Stimulated activated CD8-positive, alpha-beta memory T cell treated with anti-CD3 and anti-CD28 coated beads, Interleukin-12 subunit alpha, Interleukin-12 subunit beta, amount 100 ng/mL, for 24 hours (primary cell): ENCODE measurements around the gene CFAP73.
"Not testable (repeated sequence)": the region's sequence is repeated elsewhere in the genome, so short reads cannot be mapped to it uniquely, and the experiment has no call there.

Experiments
- DNase-seq: peaks from one replicate; pipeline ENCODE4 v3.0.0-alpha.2; 2020; ENCODE audit errors: extremely low read depth

Gene CFAP73

DNA sequence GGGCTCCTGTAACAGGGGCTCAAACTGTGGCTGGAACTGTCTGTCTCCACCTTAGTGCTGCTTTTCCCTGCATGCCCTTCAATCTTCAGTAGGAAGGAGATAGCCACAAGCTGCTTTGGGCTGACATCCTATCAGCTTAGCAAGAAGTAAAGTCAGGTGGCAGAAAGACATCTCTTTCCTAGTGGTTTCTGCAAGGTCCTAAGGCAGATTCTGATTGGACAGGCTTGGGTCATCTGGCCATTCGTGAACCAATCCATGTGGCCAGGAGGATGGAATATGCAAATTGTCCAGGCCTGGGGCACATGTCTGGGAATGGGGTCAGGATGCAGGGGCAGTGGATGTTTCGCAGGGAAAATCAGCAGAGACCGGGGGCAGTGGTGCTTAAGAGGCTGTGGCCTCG is 41.2 kb downstream of the CFAP73 start:
- no peak for DNase-seq

GRCh38 chr12:113191227-113191626 is 41.7 kb downstream of the CFAP73 start:
- no peak for DNase-seq

DNA sequence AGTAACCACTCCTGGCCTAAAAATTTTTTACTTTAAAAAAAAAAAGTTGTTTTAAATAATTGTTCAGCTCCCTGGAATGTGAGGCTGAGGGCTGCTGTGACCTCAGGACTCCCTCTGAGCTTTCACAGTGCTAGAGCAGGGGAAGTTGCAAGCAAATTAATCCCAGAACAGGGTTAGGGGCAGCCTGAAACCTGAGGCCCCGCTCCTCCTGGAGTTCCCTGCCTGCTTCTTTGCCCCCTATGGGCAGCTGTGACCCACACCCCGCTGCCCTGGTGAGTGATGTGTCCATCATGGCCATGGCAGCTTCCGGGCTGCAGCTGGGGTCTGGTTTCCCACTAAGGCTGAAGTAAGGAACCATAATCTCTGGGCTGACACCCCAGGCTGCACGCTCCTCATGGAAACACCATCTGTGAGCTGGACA is 45.5 kb downstream of the CFAP73 start:
- no peak for DNase-seq

GRCh38 chr12:113195598-113195997 is 46.1 kb downstream of the CFAP73 start:
- DNase-seq: no peak

- no peak for DNase-seq
Observed at GRCh38 chr12:113196582-113196981, 47.1 kb downstream of the CFAP73 start.

- no peak for DNase-seq
Observed at GRCh38 chr12:113196990-113197389, 47.5 kb downstream of the CFAP73 start.

DNA sequence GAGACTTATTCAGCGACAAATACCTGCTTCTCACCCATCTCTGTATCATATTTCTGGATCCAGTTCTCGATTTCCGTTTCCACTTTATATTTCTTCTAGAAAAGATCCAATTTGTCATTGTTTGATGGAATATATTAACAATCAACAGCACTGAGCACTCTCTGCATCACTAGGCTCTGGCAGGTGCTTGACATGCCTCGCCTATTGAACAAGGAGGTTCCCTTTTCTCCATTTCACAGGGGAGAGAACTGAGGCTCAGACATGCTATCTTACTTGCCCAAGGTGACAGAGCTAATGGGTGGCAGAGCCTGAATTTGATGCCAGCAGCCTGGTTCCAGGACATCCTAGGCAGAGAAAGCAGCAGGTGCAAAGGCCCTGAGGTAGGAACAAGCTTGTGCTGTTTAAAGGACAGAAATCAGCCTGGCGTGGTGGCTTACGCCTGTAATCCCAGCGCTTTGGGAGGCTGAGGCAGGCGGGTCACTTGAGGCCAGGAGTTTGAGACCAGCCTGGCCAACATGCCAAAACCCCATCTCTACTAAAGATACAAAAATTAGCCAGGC is 48.1 kb downstream of the CFAP73 start:
- no peak for DNase-seq

GRCh38 chr12:113198296-113198695 is 48.8 kb downstream of the CFAP73 start:
- DNase-seq: no peak

DNA sequence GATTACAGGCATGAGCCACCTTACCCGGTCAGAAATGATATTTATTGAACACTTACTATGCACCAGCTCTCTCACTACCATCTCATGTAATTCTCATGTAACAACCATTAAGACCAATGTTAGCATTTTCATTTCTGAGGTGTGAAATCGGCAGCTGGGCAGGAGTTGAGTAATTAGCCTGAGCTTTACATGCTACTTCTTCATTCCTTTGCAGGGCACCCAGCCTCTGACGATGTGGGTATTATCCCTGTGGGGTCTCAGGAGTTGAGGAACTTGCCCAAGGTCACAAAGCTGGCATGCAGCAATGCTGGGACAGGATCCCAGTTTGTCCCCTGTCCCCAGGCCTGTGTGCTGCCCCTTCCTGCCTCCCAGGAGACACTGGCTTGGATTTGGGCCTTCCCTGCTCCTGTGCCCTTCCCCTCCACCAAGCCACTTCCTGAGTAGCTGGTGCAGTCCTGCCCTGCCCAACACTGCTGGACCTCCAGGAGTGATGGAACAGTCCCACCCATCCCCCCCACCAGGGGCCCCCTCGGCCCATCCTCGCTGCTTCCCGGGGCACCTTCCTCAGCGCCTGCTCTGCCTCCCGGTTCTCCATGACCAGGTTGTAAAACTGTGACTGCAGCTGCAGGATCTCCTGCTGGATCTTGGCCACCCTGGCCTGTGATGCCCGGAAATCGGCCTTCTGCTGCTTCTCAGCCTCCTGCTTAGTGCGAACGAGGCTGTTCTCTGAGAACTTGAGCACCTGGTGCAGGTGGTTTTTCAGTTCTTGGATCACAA is 50.7 kb downstream of the CFAP73 start:
- DNase-seq: no peak

DNA sequence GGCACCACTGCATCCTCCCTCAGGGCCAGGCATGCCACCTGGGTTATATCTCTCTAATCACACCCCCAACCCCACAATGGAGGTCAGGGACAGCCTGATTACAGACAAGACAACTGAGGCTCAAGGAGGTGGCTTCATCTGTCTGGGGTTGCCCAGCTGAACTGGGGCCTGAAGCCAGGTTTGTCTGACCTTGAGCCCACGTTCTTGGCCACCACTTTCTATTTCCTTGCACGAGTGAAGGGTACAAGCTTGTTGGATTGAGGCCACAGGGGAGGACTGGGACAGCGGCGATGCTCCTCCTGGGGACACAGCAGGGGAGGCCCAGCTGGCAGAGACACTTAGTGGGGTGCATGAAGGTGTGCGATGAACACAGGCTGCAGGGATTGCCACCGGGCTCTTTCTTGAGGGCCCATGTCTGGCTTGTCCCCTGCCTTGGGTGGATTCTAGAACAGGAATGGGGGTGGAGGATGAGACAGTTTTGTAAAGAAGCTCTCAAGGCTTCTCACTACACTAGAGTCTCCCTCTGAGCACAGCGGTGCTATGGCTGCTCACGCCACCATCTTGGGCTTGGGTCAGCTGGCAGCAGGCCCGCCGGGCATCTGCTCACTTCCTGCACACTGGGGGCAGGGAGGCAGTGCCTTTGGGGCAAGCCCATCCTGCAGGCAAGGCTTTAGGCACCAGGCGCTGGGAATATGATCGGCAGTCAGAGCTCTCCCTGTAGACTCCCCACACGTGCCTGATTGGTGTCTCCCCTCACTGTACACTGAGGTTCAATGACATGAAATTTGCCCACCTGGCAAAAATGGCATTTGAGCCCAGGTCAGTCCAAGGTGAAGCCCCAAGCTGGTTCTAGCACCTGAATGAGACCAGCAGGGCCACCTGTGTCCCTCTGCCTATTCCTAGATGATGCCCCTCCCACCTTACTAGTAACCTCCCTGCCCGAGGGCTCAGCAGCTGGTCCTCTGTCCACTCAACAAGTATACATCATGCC is 52.0 kb downstream of the CFAP73 start:
- DNase-seq: no peak

DNA sequence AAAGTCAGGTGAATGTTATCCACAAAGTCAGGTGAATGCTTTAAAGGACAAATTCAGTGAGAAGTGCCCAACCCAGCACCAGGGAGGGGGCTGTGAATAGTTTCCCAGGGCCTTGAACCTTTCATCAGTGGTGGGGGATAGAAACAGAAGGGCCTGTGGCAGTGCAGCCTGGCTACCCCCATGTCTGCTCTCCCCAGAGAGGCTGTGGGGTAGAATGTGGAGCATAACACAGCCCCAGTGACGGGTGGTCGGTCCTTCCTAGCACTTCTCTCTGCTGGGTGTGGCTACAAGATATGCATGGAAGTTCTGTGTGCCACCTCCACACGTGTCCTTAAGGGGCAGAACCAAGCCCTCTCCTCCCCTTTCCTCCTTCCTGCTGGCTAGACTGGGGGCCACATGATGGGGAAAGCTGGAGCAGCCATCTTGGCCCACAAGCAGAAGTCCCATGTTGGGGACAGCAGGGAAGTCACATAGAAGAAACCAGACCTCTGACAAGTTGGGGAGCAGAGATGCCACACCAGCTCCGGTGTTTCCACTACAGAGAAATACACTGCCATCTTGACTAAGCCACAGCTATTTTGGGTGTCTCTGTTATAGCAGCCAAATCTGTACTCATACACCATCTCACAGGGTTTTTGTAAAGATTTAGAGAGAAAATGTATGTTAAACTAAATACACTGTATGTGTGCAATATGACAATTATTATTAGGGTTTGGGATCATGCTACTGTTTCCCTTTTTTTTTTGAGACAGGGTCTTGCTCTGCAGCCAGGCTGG is 53.0 kb downstream of the CFAP73 start:
- DNase-seq: no peak

DNA sequence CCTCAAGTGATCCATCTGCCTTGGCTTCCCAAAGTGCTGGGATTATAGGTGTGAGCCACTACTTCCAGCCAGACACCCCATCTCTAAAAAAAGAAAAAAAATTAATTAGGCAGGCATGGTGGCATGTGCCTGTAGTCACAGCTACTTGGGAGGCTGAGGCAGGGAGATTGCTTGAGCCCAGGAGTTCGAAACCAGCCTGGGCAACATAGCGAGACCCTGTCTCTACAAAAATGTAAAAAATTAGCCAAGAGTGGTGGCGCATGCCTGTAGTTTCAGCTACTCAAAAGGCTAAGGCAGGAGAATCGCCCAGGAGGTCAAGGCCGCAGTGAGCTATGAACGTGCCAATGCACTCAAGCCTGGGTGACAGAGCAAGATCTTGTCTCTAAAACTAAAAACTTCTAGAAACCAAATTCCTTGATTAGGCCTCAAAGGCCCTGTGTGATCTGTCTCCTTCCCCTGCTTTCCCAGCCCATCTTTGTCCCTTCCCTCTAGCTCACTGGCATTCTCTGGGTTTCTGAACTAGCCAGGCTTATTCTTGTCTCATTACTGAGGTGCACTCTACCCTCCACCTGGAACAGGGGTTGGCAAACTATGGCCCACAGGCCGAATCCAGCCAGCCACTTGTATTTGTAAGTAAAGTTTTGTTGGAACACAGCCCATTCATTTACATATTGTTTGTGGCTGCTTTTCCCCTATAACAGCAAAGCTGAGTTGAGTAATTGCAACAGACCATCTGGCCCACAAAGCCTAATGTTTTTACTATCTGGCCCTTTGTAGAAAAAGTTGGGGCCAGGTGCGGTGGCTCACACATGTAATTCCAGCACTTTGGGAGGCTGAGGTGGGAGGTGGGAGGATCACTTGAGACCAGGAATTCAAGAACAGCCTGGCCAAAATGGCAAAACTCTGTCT is 54.6 kb downstream of the CFAP73 start:
- DNase-seq: no peak

DNA sequence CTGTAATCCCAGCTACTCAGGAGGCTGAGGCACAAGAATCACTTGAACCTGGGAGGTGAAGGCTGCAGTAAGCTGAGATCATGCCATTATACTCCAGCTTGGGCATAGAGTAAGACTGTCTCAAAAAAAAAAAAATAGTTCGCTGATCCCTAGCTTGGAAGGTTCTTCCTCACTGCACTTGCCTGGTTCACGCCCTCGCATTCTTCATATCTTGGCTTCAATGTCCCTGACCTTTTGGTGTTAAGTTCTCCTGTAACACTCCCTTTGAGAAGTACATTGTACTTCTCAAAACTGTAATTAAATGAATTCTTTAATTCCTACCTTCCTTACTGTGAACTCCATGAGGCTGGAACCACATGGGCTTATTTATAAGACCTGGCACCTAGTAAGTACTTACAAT is 55.3 kb downstream of the CFAP73 start:
- DNase-seq: no peak

- DNase-seq: not testable (repeated sequence)
Observed at GRCh38 chr12:113206802-113207201, 57.3 kb downstream of the CFAP73 start.

DNA sequence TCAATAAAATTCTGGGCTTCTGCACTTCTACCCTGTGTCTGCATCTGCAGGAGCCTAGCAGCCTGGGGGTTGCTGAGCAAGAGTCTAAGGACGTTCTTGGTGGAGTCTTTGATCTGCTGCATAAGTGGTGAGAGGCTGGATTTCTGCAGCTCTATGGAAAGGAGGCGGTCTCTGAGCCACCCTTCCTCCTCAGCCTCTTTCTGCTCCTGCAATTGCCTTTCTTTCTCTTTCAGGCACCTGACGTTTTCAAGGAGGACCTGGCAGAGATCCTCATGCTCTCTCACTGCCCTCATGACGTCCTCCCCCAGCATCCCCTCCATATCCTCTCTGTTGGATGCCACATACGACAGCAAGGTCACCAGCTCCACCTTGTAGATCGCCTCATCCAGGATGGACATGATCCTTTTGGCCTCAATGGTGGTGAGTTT is 58.1 kb downstream of the CFAP73 start:
- DNase-seq: no peak

DNA sequence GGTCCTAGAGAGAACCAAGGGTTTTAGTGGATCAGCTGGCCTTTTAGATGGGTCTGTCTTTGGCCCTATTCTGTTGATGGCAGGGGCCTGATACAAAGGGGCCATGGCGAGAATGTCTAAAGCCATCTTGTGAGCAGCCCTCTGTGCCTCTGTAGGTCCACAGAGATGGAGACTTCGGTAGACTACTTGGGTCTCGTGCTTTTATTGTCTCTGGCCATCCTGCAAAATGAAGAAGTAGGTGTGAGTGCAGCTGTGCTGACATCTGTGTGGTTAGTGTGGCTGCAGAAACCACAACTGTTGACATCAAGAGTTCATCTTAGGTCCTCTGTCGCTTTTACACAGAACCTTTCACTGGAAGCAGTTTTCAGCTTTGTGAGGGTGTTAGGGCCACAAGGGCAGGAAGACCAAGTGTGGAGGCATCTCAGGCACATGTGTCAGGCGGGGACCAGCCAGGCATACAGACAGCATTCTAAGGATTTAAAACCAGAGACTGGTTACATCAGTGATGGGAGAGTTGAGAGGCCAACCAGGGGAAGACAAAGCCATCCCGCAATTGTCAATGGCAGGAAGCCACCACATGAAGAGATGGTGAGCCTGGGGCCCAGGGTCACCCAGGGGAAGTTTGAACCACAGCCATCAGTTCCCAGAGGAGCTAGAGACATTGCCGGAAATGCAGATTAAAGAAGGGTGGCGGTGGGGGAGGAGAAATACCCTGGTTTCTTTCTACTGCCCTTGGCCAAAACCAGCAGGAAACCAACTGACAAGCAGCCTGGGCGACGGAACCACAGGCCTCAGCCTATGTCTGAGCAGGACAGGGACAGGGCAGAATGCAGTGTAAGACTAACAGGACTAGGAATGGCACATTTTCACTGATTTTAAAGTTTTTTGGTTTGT is 58.8 kb downstream of the CFAP73 start:
- no peak for DNase-seq
